ENCODE measurements around the gene SSH2. TPM values are rescaled to one million over a fixed set of nuclear protein-coding genes. Genes with fewer than 3 reads are reported as not detected.

The SSH2 gene
- total RNA-seq, 6 donors from 2014 or later, result 55.4 to 82.9 (median 67.8) TPM

DNA sequence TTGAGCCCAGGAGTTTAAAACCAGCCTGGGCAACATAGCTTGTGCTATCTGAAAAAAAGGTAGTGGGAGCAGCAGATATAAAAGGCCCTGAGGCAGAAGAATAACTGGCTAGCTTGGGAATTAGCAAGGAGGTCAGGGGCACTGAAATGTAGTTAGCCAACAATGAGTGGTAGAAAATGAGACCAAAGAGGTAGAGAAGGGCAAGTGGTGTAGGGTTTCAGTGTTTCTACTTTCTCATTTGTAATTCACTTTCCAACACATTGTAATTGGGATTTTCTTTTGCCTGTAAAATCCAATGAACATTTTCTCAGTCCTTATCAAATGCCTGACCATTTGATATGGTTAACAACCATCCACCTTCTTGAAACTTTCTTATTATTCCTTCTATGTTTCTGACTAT lies 212.2 kb downstream of the SSH2 start:
- peaks cover 32 to 49% (median 42%) of the 10 kb centered on the region in 4 donors for H3K4me1 ChIP-seq

DNA sequence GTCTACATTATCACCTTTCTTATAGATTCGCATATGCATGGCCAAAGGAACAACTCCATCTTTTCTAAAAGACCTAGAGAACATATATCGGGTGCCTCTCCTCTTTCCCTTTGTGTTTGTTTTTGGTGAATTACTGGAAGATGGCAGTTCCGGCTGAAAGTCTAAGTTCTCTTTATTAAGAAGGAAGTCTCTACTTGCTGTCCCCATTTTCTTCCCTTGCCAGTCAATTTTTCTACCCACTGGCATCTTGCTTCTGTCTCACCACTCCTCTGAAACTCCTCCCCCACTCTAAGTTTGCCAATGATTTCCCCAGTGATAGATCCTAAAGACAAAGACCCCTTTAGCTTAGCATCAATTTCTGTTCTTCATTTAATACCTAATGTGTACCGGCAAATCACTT lies 213.5 kb downstream of the SSH2 start:
- 86 to 90% methylated on average over 4 of the region's 4 CpGs for WGBS, 2 donors
- Histone ChIP-seq H3K27me3 (no peaks in the 10 kb centered on the region), H3K36me3 (peaks cover 0 to 6% (median 0%) of the 10 kb centered on the region in 4 donors), H3K27ac (peak overlapping the region; percentile 32 to 72 (median 52)), H3K4me1 (peaks cover 27 to 38% (median 32%) of the 10 kb centered on the region in 4 donors), H3K9me3 (no peaks in the 10 kb centered on the region), H3K4me3 (no peak overlapping the region)
- DNase-seq (no peak), ATAC-seq (ENCODE audit: low FRiP score in 2 of 2) (no peak)
- no peak for TF ChIP-seq EP300 (IDR thresholded peaks at IDR 0.05)
- TF ChIP-seq, protein P1, sequence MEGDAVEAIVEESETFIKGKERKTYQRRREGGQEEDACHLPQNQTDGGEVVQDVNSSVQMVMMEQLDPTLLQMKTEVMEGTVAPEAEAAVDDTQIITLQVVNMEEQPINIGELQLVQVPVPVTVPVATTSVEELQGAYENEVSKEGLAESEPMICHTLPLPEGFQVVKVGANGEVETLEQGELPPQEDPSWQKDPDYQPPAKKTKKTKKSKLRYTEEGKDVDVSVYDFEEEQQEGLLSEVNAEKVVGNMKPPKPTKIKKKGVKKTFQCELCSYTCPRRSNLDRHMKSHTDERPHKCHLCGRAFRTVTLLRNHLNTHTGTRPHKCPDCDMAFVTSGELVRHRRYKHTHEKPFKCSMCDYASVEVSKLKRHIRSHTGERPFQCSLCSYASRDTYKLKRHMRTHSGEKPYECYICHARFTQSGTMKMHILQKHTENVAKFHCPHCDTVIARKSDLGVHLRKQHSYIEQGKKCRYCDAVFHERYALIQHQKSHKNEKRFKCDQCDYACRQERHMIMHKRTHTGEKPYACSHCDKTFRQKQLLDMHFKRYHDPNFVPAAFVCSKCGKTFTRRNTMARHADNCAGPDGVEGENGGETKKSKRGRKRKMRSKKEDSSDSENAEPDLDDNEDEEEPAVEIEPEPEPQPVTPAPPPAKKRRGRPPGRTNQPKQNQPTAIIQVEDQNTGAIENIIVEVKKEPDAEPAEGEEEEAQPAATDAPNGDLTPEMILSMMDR (IDR thresholded peaks at IDR 0.05), result no peak
- TF ChIP-seq POLR2AphosphoS5 (IDR thresholded peaks at IDR 0.05), result no peak
- TF ChIP-seq POLR2A (IDR thresholded peaks at IDR 0.05), result no peak

More for the DNA sequence above, 212.2 kb downstream of the SSH2 start:
- H3K9me3 ChIP-seq, result no peaks in the 10 kb centered on the region
- H3K4me3 ChIP-seq, result no peak overlapping the region
- DNase-seq (no peak), ATAC-seq (ENCODE audit: low FRiP score in 2 of 2) (no peak)
- H3K27me3 ChIP-seq, result no peaks in the 10 kb centered on the region
- TF ChIP-seq POLR2A (IDR thresholded peaks at IDR 0.05), result no peak
- no peak for TF ChIP-seq EP300 (IDR thresholded peaks at IDR 0.05)
- TF ChIP-seq, protein P1 (IDR thresholded peaks at IDR 0.05), result no peak
- no peak for TF ChIP-seq POLR2AphosphoS5 (IDR thresholded peaks at IDR 0.05)
- H3K27ac ChIP-seq, result peak overlapping the region in 1 of 4 donors; percentile 72
- peaks cover 0 to 6% (median 0%) of the 10 kb centered on the region in 4 donors for H3K36me3 ChIP-seq

DNA sequence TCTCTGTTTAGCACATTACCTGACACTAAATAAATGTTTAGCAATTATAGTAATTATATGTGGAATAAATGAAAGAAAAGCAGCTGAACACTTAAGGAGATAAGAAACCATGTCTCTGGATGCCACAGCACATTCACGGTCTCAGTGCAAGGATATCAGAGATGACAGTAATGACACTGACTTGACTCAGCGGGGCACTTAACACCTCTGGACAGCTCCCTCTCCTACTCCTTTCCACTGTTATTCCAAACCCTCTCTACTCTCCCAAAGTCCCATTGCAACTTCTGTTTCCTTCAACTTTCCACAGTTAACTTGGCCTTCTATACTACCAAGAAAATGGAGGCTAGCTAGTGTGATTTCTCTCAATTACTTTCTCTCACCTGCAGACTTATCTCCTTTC lies 214.3 kb downstream of the SSH2 start:
- Histone ChIP-seq H3K9me3 (no peaks in the 10 kb centered on the region), H3K4me3 (no peak overlapping the region), H3K36me3 (peaks cover 0 to 6% (median 0%) of the 10 kb centered on the region in 4 donors), H3K27me3 (no peaks in the 10 kb centered on the region), H3K4me1 (peaks cover 30 to 38% (median 36%) of the 10 kb centered on the region in 4 donors), H3K27ac (peak overlapping the region in 2 of 4 donors; percentile 5 to 72)
- ATAC-seq (ENCODE audit: low FRiP score in 2 of 2) (no peak), DNase-seq (no peak)
- WGBS, 2 donors, result 93 to 94% methylated on average over 2 of the region's 2 CpGs
- TF ChIP-seq, protein P1 (IDR thresholded peaks at IDR 0.05), result no peak
- TF ChIP-seq POLR2A (IDR thresholded peaks at IDR 0.05) (no peak), POLR2AphosphoS5 (IDR thresholded peaks at IDR 0.05) (no peak), EP300 (IDR thresholded peaks at IDR 0.05) (no peak)

DNA sequence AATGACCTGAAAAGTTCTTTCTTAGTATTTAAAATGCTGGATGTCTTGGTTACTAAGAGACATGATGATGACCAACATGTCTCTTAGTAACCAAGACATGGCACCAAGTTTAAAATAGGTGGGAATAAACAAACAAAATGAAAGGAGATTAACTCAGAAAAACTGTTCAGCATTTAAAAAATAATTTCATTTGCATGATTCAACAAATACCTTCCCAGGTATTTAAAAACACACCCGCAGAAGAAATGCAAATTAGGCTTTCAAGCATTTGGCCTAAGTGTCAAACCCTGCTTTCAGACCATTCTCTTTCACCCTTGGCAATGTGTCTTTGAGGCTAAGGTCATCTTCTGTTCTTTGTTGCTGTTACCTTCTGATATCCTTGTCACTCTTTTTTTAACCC lies 215.9 kb downstream of the SSH2 start:
- no peak overlapping the region for H3K4me3 ChIP-seq
- H3K9me3 ChIP-seq, result no peaks in the 10 kb centered on the region
- peak overlapping the region in 3 of 4 donors; percentile 1 to 87 (median 28) for H3K27ac ChIP-seq
- DNase-seq, result no peak
- H3K27me3 ChIP-seq, result no peaks in the 10 kb centered on the region
- H3K36me3 ChIP-seq, result peaks cover 0 to 6% (median 0%) of the 10 kb centered on the region in 4 donors
- no peak for ATAC-seq (ENCODE audit: low FRiP score in 2 of 2)
- 87 to 89% methylated on average over 1 of the region's 1 CpG for WGBS, 2 donors
- peaks cover 31 to 52% (median 43%) of the 10 kb centered on the region in 4 donors for H3K4me1 ChIP-seq
- TF ChIP-seq POLR2AphosphoS5 (IDR thresholded peaks at IDR 0.05) (no peak), EP300 (IDR thresholded peaks at IDR 0.05) (no peak), POLR2A (IDR thresholded peaks at IDR 0.05) (no peak)
- TF ChIP-seq, protein P1 (IDR thresholded peaks at IDR 0.05), result no peak

DNA sequence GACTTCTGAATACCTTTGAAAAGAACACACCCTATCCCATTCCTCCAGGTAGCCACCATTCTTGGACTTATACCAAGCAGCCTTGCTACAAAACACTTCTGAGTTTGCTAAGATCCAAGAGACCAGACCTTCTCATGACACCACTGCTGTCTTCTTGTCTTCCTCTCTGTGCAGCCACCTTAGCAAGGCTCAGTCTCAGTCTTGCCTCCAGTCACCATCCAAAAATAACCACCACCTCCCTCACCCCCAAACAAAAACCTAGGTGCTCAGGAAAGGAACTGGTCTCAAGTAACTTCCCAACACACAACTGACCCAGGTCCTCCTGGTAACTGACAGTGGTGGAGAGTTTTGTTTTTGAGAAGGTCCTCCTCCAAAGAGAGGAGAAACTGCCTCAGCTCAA lies 216.4 kb downstream of the SSH2 start:
- Histone ChIP-seq H3K27ac (peak overlapping the region in 2 of 4 donors; percentile 28 to 87), H3K4me3 (no peak overlapping the region), H3K27me3 (no peaks in the 10 kb centered on the region), H3K9me3 (no peaks in the 10 kb centered on the region), H3K36me3 (peaks cover 0 to 6% (median 0%) of the 10 kb centered on the region in 4 donors), H3K4me1 (peaks cover 31 to 48% (median 44%) of the 10 kb centered on the region in 4 donors)
- ATAC-seq (ENCODE audit: low FRiP score in 2 of 2) (no peak), DNase-seq (no peak)
- TF ChIP-seq POLR2A (IDR thresholded peaks at IDR 0.05) (no peak), EP300 (IDR thresholded peaks at IDR 0.05) (no peak), POLR2AphosphoS5 (IDR thresholded peaks at IDR 0.05) (no peak)
- TF ChIP-seq, protein P1 (IDR thresholded peaks at IDR 0.05), result no peak
